Measurements from ENCODE around the gene SBNO1. TPM values are rescaled to one million over a fixed set of nuclear protein-coding genes. Genes with fewer than 3 reads are reported as not detected.
"Not testable (repeated sequence)": the region's sequence is repeated elsewhere in the genome, so short reads cannot be mapped to it uniquely, and the experiment has no call there.

Gene SBNO1
- polyA plus RNA-seq, 2 donors = 4.1 to 4.8 TPM

- 95 to 97% methylated on average over 19 to 26 of the region's 26 CpGs for WGBS, 2 donors
- H3K27me3 ChIP-seq (ENCODE audit: control insufficient read depth in 1 of 2, insufficient read depth in 2 of 2, low read length in 2 of 2); H3K27ac ChIP-seq (ENCODE audit: low read depth in 2 of 2, low read length in 1 of 2): not testable (repeated sequence)
These were observed 115.5 kb downstream of the SBNO1 start for GRCh38 chr12:123248996-123249741.

GRCh38 chr12:123248129-123248528 lies 116.5 kb downstream of the SBNO1 start:
- H3K4me1 ChIP-seq (ENCODE audit: control insufficient read depth in 2 of 2, insufficient read depth in 2 of 2, low read length in 1 of 2); H3K36me3 ChIP-seq (ENCODE audit: control insufficient read depth in 2 of 2, insufficient read depth in 2 of 2, low read length in 1 of 2); H3K9me3 ChIP-seq (ENCODE audit: control insufficient read depth in 2 of 2, insufficient read depth in 1 of 2, low read depth in 1 of 2, low read length in 1 of 2); H3K27me3 ChIP-seq (ENCODE audit: control insufficient read depth in 1 of 2, insufficient read depth in 2 of 2, low read length in 2 of 2); H3K27ac ChIP-seq (ENCODE audit: low read depth in 2 of 2, low read length in 1 of 2); H3K4me3 ChIP-seq (ENCODE audit: low read depth in 1 of 2, low read length in 2 of 2): not testable (repeated sequence)
- 96 to 98% methylated on average over 2 of the region's 2 CpGs for WGBS, 2 donors

More at GRCh38 chr12:123248996-123249741, 115.5 kb downstream of the SBNO1 start:
- not testable (repeated sequence) for H3K36me3 ChIP-seq (ENCODE audit: control insufficient read depth in 2 of 2, insufficient read depth in 2 of 2, low read length in 1 of 2); H3K4me3 ChIP-seq (ENCODE audit: low read depth in 1 of 2, low read length in 2 of 2); H3K9me3 ChIP-seq (ENCODE audit: control insufficient read depth in 2 of 2, insufficient read depth in 1 of 2, low read depth in 1 of 2, low read length in 1 of 2)
- H3K4me1 ChIP-seq (ENCODE audit: control insufficient read depth in 2 of 2, insufficient read depth in 2 of 2, low read length in 1 of 2) = peaks cover 7 to 17% of the 10 kb centered on the region in 2 donors

GRCh38 chr12:123245678-123246077 lies 119.0 kb downstream of the SBNO1 start:
- Histone ChIP-seq H3K9me3 (ENCODE audit: control insufficient read depth in 2 of 2, insufficient read depth in 1 of 2, low read depth in 1 of 2, low read length in 1 of 2) (no peaks in the 10 kb centered on the region), H3K27ac (ENCODE audit: low read depth in 2 of 2, low read length in 1 of 2) (no peak overlapping the region), H3K27me3 (ENCODE audit: control insufficient read depth in 1 of 2, insufficient read depth in 2 of 2, low read length in 2 of 2) (no peaks in the 10 kb centered on the region), H3K4me3 (ENCODE audit: low read depth in 1 of 2, low read length in 2 of 2) (no peak overlapping the region), H3K36me3 (ENCODE audit: control insufficient read depth in 2 of 2, insufficient read depth in 2 of 2, low read length in 1 of 2) (no peaks in the 10 kb centered on the region), H3K4me1 (ENCODE audit: control insufficient read depth in 2 of 2, insufficient read depth in 2 of 2, low read length in 1 of 2) (peaks cover 2 to 10% of the 10 kb centered on the region in 2 donors)
- 83 to 91% methylated on average over 3 of the region's 3 CpGs for WGBS, 2 donors

GRCh38 chr12:123243671-123244262 lies 120.9 kb downstream of the SBNO1 start:
- peaks cover 0 to 3% of the 10 kb centered on the region in 2 donors for H3K4me1 ChIP-seq (ENCODE audit: control insufficient read depth in 2 of 2, insufficient read depth in 2 of 2, low read length in 1 of 2)
- H3K27ac ChIP-seq (ENCODE audit: low read depth in 2 of 2, low read length in 1 of 2) = no peak overlapping the region
- H3K36me3 ChIP-seq (ENCODE audit: control insufficient read depth in 2 of 2, insufficient read depth in 2 of 2, low read length in 1 of 2) = no peaks in the 10 kb centered on the region
- H3K9me3 ChIP-seq (ENCODE audit: control insufficient read depth in 2 of 2, insufficient read depth in 1 of 2, low read depth in 1 of 2, low read length in 1 of 2) = no peaks in the 10 kb centered on the region
- no peak overlapping the region for H3K4me3 ChIP-seq (ENCODE audit: low read depth in 1 of 2, low read length in 2 of 2)
- WGBS, 2 donors = 77 to 80% methylated on average over 7 of the region's 7 CpGs
- no peaks in the 10 kb centered on the region for H3K27me3 ChIP-seq (ENCODE audit: control insufficient read depth in 1 of 2, insufficient read depth in 2 of 2, low read length in 2 of 2)

- no peaks in the 10 kb centered on the region for H3K27me3 ChIP-seq (ENCODE audit: control insufficient read depth in 1 of 2, insufficient read depth in 2 of 2, low read length in 2 of 2)
- H3K9me3 ChIP-seq (ENCODE audit: control insufficient read depth in 2 of 2, insufficient read depth in 1 of 2, low read depth in 1 of 2, low read length in 1 of 2) = no peaks in the 10 kb centered on the region
- no peak overlapping the region for H3K4me3 ChIP-seq (ENCODE audit: low read depth in 1 of 2, low read length in 2 of 2)
- H3K27ac ChIP-seq (ENCODE audit: low read depth in 2 of 2, low read length in 1 of 2) = peak overlapping the region in 1 of 2 donors; percentile 48
- H3K4me1 ChIP-seq (ENCODE audit: control insufficient read depth in 2 of 2, insufficient read depth in 2 of 2, low read length in 1 of 2) = peaks cover 0 to 3% of the 10 kb centered on the region in 2 donors
- WGBS, 2 donors = 33 to 43% methylated on average over 11 of the region's 11 CpGs
- H3K36me3 ChIP-seq (ENCODE audit: control insufficient read depth in 2 of 2, insufficient read depth in 2 of 2, low read length in 1 of 2) = no peaks in the 10 kb centered on the region
These were observed 122.3 kb downstream of the SBNO1 start for GRCh38 chr12:123242116-123242904.

Other genes starting within 250 kb of the SBNO1 start
- gene PITPNM2, start 213.8 kb downstream of the SBNO1 start, polyA plus RNA-seq = 1 to 10 TPM; 4.1 to 7.8 TPM
- 1 to 10 TPM; 3.9 to 4.0 TPM for gene MPHOSPH9, start 131.7 kb downstream of the SBNO1 start, polyA plus RNA-seq
- gene MTRFR, start 131.4 kb downstream of the SBNO1 start, polyA plus RNA-seq = 10 to 100 TPM in 1 of 2 donors, 1 to 10 TPM in 1; 6.3 to 10.6 TPM
- gene CDK2AP1, start 93.0 kb downstream of the SBNO1 start, polyA plus RNA-seq = 100 to 1,000 TPM; 111 to 213 TPM
- gene KMT5A, start 19.3 kb upstream of the SBNO1 start, polyA plus RNA-seq = 10 to 100 TPM; 31.2 to 39.7 TPM
- gene RILPL2, start 71.8 kb upstream of the SBNO1 start, polyA plus RNA-seq = 1 to 10 TPM; 1.6 to 2.3 TPM
- 10 to 100 TPM; 26.1 to 65.4 TPM for gene SNRNP35, start 93.3 kb upstream of the SBNO1 start, polyA plus RNA-seq
- gene RILPL1, start 168.9 kb upstream of the SBNO1 start, polyA plus RNA-seq = 1 to 10 TPM; 5.6 to 7.3 TPM
- 10 to 100 TPM; 43.2 to 94.7 TPM for gene TMED2, start 219.7 kb upstream of the SBNO1 start, polyA plus RNA-seq
- gene DDX55, start 237.3 kb upstream of the SBNO1 start, polyA plus RNA-seq = 10 to 100 TPM; 10.3 to 15.5 TPM